Measurements from ENCODE around the gene USP40.

USP40 gene

GRCh38 chr2:233458031-233458610 lies 108.5 kb downstream of the USP40 start:
- H3K4me2 ChIP-seq (ENCODE audit: low read length), result no peak overlapping the region
- no peak overlapping the region for H2AFZ ChIP-seq
- H3K9me3 ChIP-seq (ENCODE audit: control insufficient read depth, low read length), result no peaks in the 10 kb centered on the region
- no peaks in the 10 kb centered on the region for H3K36me3 ChIP-seq (ENCODE audit: control insufficient read depth, insufficient read depth, low read length)
- TF ChIP-seq CTCF (IDR thresholded peaks at IDR 0.05), result no peak
- no peak overlapping the region for H3K9ac ChIP-seq
- no peaks in the 10 kb centered on the region for H3K4me1 ChIP-seq
- H3K79me2 ChIP-seq, result no peaks in the 10 kb centered on the region
- no peak overlapping the region for H3K27ac ChIP-seq
- H3K4me3 ChIP-seq (ENCODE audit: low read depth, low read length), result no peak overlapping the region
- H3K27me3 ChIP-seq (ENCODE audit: control insufficient read depth, insufficient read depth, low read length), result no peaks in the 10 kb centered on the region

- H3K27ac ChIP-seq, result no peak overlapping the region
- no peak overlapping the region for H3K4me3 ChIP-seq (ENCODE audit: low read depth, low read length)
- H3K79me2 ChIP-seq, result no peaks in the 10 kb centered on the region
- H3K27me3 ChIP-seq (ENCODE audit: control insufficient read depth, insufficient read depth, low read length), result no peaks in the 10 kb centered on the region
- no peak overlapping the region for H3K4me2 ChIP-seq (ENCODE audit: low read length)
- no peak overlapping the region for H3K9ac ChIP-seq
- H3K36me3 ChIP-seq (ENCODE audit: control insufficient read depth, insufficient read depth, low read length), result no peaks in the 10 kb centered on the region
- no peaks in the 10 kb centered on the region for H3K4me1 ChIP-seq
- no peak overlapping the region for H2AFZ ChIP-seq
- no peak for TF ChIP-seq CTCF (IDR thresholded peaks at IDR 0.05)
- H3K9me3 ChIP-seq (ENCODE audit: control insufficient read depth, low read length), result no peaks in the 10 kb centered on the region
Observed at GRCh38 chr2:233457356-233457755, 109.2 kb downstream of the USP40 start.

- no peaks in the 10 kb centered on the region for H3K27me3 ChIP-seq (ENCODE audit: control insufficient read depth, insufficient read depth, low read length)
- TF ChIP-seq CTCF (IDR thresholded peaks at IDR 0.05), result no peak
- no peak overlapping the region for H3K4me2 ChIP-seq (ENCODE audit: low read length)
- no peaks in the 10 kb centered on the region for H3K79me2 ChIP-seq
- H3K9me3 ChIP-seq (ENCODE audit: control insufficient read depth, low read length), result no peaks in the 10 kb centered on the region
- no peaks in the 10 kb centered on the region for H3K4me1 ChIP-seq
- H3K36me3 ChIP-seq (ENCODE audit: control insufficient read depth, insufficient read depth, low read length), result no peaks in the 10 kb centered on the region
- no peak overlapping the region for H3K4me3 ChIP-seq (ENCODE audit: low read depth, low read length)
- no peak overlapping the region for H3K27ac ChIP-seq
- H2AFZ ChIP-seq, result no peak overlapping the region
- H3K9ac ChIP-seq, result no peak overlapping the region
Observed at GRCh38 chr2:233456934-233457333, 109.6 kb downstream of the USP40 start.

GRCh38 chr2:233456111-233456510 lies 110.5 kb downstream of the USP40 start:
- no peak overlapping the region for H3K4me2 ChIP-seq (ENCODE audit: low read length)
- no peaks in the 10 kb centered on the region for H3K36me3 ChIP-seq (ENCODE audit: control insufficient read depth, insufficient read depth, low read length)
- H3K27me3 ChIP-seq (ENCODE audit: control insufficient read depth, insufficient read depth, low read length), result no peaks in the 10 kb centered on the region
- H3K9me3 ChIP-seq (ENCODE audit: control insufficient read depth, low read length), result no peaks in the 10 kb centered on the region
- no peak for TF ChIP-seq CTCF (IDR thresholded peaks at IDR 0.05)
- no peaks in the 10 kb centered on the region for H3K4me1 ChIP-seq
- H3K9ac ChIP-seq, result no peak overlapping the region
- H2AFZ ChIP-seq, result no peak overlapping the region
- no peak overlapping the region for H3K4me3 ChIP-seq (ENCODE audit: low read depth, low read length)
- H3K27ac ChIP-seq, result no peak overlapping the region
- H3K79me2 ChIP-seq, result no peaks in the 10 kb centered on the region

GRCh38 chr2:233455491-233455890 lies 111.1 kb downstream of the USP40 start:
- no peaks in the 10 kb centered on the region for H3K9me3 ChIP-seq (ENCODE audit: control insufficient read depth, low read length)
- no peaks in the 10 kb centered on the region for H3K27me3 ChIP-seq (ENCODE audit: control insufficient read depth, insufficient read depth, low read length)
- no peak for TF ChIP-seq CTCF (IDR thresholded peaks at IDR 0.05)
- no peak overlapping the region for H3K27ac ChIP-seq
- no peaks in the 10 kb centered on the region for H3K4me1 ChIP-seq
- no peaks in the 10 kb centered on the region for H3K79me2 ChIP-seq
- no peak overlapping the region for H3K4me3 ChIP-seq (ENCODE audit: low read depth, low read length)
- H3K36me3 ChIP-seq (ENCODE audit: control insufficient read depth, insufficient read depth, low read length), result no peaks in the 10 kb centered on the region
- H2AFZ ChIP-seq, result no peak overlapping the region
- no peak overlapping the region for H3K9ac ChIP-seq
- H3K4me2 ChIP-seq (ENCODE audit: low read length), result no peak overlapping the region
